Skin epidermis (tissue), 12 donors: Measurements from ENCODE around the gene ITFG2.
"Not testable (repeated sequence)": the region's sequence is repeated elsewhere in the genome, so short reads cannot be mapped to it uniquely, and the experiment has no call there.

Experiments used
- H3K27ac ChIP-seq, 21 experiments: fragments of 200-600 bp; sonication (generic) in 11 of 21; one replicate each; pipeline ENCODE4 v1.5.0; 2020; ENCODE audit warnings: mild to moderate bottlenecking in 3 of 21, inconsistent platforms in 2 of 21, moderate library complexity in 2 of 21
- H3K4me3 ChIP-seq, 7 experiments: fragments of 200-600 bp; sonication (generic) in 2 of 7; one replicate each; pipeline ENCODE4 v1.5.0; 2020; ENCODE audit warnings: inconsistent platforms in 2 of 7, mild to moderate bottlenecking in 2 of 7, moderate library complexity in 1 of 7

The ITFG2 gene

DNA sequence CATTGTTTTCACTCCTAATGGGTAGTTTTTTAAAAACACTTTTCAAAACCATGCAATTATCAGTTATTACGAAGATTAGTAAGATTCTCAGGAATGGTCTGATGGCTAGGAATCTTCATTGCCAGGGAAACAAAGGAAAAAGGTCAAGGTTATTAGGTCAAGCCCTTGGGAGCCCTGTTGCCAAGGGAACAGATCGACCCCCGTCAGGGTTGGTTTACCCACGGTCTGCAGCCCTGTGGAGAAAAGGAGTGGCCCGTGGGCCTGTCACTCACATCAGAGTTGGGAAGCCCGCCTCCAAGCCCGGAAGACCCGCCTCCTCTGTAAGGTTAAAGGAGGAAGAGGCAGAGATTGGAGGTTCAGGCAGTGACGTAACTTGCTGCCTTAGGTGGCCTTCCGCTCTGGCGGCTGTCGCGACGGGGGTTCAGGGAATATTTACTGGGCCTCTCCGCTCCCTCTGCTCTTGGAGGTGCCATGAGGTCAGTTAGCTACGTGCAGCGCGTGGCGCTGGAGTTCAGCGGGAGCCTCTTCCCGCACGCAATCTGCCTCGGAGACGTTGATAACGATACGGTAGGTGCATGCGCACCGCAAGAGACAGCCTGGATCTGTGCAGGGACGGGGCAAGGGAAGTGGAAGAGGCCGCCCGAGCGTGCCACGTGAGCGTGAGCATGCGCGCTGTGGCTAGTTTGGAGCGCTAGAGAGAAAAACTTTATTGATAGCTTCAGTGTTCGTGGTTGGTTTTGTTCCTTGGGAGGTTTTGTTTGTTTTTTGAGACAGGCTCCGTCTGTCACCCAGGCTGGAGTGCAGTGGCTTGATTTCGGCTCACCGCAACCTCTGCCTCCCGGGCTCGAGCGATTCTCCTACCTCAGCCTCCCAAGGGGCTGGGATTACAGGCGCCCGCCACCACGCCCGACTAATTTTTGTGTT is at the start of gene ITFG2:
Gene ITFG2, plus strand, starts transcription at position 379 of the 924 bp plus-strand sequence. Its CDS starts 93 bp downstream, at position 472.
- peak within 1 kb of the TSS; percentile 52 to 76 (median 62) for H3K4me3 ChIP-seq
- peak within 1 kb of the TSS; percentile 32 to 99 (median 90) for H3K27ac ChIP-seq

DNA sequence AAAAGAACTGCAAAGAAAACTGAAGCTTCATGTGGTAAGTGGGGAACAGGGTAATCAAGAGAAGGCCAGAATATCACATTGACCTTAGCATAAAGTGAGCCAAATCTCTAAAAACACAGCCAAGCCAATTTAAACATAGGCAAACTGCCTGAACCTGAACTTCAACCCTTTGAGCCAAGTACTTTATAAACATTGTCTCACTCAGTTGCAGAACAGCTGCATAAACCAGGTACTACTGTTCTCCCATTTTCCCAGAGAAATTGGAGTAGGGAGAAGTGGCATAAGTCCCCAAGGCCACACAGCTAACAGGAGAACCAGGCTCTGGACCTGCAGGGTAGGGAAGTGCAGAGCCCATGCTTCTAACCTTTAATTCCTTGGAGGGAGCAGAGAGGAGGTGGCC is 48.1 kb upstream of the ITFG2 start:
- Histone ChIP-seq H3K27ac (no peak overlapping the region), H3K4me3 (no peak overlapping the region)

DNA sequence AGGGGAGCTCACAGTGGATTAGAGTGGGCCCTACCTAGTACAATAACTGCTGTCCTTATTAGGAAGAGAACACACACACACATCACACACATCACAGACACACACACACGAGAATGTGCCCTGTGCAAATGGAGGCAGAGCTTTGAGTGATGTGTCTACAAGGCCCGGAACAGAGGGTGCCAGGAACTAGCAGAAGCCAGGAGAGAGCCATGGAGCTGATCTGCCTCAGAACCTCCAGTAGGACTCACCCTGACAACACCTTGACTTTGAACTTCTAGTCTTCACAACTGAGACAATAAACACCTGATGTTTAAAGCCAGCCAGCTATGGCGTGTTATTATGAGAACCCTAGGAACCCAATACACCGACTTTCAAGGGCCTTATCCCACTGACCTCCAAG is 47.4 kb upstream of the ITFG2 start:
- no peak overlapping the region for H3K27ac ChIP-seq

DNA sequence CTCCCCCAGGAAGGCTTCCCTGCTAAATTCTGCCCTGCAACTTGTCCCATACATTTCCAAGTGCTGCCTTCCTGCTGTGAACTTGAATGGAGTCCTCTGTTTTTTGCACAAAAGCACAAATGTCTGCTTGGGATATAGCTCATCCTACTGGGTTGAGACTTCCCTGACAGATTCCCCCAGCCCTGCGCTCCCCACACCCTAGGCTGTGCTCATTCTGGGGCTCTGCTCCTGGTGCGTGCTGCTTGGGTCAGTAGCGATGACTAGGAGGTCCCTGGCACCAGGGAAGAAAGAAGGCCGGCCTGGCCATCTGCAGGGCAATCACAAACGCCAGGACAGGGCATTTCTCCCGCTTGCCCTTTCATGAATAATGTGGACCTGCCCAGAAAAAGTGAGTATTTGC is 46.9 kb upstream of the ITFG2 start:
- Histone ChIP-seq H3K4me3 (no peak overlapping the region), H3K27ac (no peak overlapping the region)

More for the DNA sequence above, 47.4 kb upstream of the ITFG2 start:
- H3K4me3 ChIP-seq: no peak overlapping the region

DNA sequence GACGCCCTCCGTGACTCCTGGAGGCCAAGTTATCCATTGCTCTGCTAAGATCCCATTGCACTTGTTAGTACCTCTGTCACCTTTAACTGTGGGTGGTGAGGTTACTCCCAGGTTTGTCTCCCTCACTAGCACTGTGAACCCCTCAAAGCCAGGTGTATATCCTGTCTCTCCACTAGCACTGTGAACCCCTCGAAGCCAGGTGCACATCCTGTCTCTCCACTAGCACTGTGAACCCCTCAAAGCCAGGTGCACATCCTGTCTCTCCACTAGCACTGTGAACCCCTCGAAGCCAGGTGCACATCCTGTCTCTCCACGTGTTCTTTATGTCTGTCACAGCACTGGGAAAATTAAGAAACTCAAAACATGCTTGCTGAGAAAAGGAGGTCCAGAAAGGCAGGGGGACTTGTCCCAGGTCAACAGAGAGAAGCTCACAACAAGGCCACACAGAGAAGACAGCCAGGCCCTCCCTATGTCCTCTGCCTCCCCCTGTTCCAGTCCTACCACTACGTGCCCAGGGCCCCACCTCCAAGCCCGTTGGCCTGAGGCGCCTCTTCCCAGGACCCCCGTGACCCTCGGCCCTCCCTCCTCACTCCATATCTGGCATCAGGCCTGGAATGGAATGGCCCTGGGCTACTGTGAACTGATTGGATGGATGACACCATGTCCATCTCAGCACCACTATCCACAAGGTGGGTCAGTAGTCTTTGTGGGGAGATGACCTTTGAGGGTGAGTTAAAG is 44.1 kb upstream of the ITFG2 start:
- H3K4me3 ChIP-seq: no peak overlapping the region
- H3K27ac ChIP-seq: no peak overlapping the region

DNA sequence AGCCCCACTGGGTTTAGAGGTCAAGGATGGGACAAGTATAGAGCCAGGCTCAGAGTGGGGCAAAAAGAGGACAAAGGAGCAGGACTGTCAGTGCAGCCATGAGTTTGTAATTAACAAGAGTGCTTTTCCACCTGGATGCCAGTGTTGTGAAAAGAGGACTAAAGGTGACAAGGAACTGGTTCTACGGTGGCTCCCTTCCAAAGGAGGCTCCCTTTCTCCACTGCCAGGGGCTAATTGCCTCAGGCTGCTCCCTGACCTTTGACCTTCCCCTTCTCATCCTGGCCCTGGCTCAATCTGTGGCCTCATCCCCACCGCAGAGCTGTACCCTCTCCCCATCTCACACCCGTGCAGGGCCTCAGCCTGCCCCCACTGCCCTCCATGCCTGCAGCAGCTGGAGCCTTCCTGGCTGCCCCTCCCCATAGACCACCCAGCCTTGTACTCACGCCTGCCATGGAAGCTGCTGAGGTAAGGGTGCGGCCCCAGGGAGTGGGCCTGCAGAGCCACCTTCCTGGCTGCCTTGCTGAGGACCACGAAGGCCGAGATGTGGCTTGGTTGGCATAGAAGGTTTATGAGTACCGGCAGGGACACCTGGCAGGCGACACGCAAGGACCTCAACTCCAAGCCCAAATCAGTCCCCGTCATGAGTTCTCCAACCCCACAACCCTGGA is 42.5 kb upstream of the ITFG2 start:
- Histone ChIP-seq H3K4me3 (no peak overlapping the region), H3K27ac (no peak overlapping the region)

DNA sequence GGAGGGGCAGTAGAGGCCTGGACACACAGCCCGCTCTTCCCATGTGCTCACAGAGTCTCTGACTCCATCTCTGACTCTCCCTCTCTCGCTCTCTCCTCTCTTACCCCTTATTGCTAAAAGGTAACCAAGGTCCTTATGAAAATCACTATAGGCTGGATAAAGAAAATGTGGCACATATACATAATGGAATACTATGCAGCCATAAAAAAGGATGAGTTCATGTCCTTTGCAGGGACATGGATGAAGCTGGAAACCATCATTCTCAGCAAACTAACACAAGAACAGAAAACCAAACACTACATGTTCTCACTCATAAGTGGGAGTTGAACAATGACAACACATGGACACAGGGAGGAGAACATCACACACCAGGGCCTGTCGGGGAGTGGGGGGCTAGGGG is 41.9 kb upstream of the ITFG2 start:
- not testable (repeated sequence) for H3K27ac ChIP-seq, H3K4me3 ChIP-seq

DNA sequence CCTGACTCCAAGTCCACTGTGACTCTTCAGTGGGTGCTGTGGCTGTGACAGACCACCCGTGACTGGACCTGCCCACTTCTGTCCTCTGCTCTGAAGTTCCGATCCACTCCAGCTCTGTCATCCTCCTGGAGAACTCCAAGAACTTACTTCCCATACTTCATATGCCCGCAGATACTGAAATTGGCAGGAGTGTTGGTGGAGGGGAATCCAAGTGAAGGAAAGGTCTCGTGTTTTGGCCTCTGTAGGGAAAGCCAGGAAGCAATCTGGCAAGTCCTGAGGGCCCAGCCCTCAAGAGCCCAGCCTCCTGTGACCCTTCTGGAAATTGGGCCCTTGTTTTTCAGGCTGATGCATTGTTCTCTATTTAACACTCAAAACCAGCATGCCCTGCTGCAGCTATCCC is 40.1 kb upstream of the ITFG2 start:
- Histone ChIP-seq H3K4me3 (no peak overlapping the region), H3K27ac (no peak overlapping the region)

DNA sequence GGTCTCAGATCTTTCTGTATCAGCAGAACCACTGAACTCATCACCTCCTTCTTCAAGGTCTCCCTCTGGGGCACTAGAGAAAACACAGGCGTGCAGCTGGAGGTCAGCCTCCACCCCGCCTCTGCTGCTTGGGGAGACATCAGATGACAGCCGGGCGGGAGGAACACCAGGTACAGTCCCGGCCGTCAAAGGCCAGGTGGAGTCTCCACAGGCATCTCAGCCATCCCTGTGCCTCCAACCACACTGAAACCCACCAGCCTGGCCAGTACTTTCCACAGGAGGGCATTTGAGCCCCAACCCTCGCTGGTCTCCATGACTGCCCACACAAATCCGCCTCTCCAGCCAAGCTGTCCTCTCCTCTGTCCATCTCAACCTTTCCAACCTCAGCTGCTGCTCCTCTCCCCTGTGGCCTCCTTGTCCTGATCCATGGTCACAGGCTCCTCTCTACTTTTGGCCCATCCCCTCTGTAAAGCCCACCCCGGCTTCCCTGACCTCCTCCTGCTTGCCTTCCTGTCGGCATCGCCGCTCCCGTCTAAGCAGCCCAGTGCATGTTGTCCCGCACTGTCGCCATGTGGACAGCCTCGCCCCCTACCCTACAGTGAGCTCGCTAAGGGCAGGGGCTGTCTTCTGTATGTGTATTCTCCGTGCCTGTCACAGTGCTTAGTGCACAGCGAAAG is 39.1 kb upstream of the ITFG2 start:
- H3K27ac ChIP-seq: no peak overlapping the region

DNA sequence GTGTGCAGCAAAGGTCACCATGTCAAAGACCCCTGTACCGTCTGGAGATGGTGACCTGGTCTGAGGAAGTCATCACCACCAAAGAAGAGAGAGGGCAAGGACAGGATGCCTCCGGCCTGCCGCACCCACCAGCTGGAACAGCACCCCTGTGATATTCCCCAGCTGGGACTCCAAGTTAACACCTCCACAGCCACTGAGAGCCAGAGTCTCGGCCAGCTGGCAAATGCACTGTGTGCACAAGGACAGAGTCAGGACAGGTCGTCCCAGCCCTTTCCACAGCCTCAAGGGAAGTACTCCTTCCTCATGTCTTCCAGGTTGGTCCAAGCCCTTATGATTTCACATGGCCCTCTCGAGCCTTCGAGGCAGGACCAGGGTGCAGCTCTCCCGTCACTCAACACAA is 37.0 kb upstream of the ITFG2 start:
- H3K27ac ChIP-seq: no peak overlapping the region
- no peak overlapping the region for H3K4me3 ChIP-seq

More for the DNA sequence above, 39.1 kb upstream of the ITFG2 start:
- no peak overlapping the region for H3K4me3 ChIP-seq

DNA sequence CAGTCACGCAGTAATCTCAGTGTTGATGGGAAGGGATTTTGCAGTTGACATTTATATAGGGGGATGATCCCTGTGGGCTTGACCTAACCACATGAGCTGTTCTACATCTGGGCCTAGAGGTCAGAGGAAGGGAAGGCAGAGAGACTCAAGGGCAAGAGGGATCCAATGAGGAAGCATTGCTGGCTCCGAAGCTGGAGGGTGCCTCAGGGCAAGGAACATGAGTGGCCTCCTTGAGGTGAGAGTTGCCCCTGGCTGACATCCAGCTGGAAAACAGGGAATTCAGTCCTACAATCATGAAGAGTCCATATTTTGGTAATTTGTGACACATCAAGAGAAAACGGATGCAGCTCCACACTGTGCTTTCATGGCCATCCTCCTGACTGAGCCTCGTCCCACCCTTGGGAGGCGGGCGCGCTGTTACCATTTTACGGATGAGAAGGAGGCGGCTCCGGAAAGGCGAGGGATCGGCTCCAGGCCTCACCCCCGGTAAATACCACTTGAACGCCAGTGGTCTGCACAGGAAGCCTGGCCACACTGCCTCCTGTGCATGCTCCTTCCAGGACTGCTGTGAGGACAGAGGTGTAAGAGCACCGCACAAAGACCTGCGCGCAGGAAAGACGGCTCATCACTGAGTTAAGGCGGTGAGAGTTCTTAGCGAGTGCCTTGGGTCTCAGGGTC is 36.2 kb upstream of the ITFG2 start:
- H3K27ac ChIP-seq: no peak overlapping the region
- no peak overlapping the region for H3K4me3 ChIP-seq

DNA sequence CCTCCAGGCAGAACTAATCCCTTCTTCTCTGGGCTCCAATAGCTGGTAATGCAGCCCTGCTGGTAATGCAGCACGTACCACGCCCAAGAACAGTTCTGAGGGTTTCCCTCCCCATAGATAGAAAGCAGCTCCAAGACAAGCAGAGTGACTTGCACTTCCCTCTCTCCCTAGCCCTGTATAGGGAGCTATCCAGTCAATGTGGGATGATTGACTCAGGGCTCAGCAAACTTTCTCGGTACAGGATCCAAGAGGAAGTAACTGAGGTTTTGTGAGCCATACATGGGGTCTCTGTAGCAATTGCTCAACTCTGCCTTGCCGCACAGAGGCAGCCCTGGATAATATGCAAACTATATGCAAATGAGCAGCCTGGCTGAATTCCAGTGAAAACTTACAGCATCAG is 33.2 kb upstream of the ITFG2 start:
- no peak overlapping the region for H3K27ac ChIP-seq
- H3K4me3 ChIP-seq: no peak overlapping the region

DNA sequence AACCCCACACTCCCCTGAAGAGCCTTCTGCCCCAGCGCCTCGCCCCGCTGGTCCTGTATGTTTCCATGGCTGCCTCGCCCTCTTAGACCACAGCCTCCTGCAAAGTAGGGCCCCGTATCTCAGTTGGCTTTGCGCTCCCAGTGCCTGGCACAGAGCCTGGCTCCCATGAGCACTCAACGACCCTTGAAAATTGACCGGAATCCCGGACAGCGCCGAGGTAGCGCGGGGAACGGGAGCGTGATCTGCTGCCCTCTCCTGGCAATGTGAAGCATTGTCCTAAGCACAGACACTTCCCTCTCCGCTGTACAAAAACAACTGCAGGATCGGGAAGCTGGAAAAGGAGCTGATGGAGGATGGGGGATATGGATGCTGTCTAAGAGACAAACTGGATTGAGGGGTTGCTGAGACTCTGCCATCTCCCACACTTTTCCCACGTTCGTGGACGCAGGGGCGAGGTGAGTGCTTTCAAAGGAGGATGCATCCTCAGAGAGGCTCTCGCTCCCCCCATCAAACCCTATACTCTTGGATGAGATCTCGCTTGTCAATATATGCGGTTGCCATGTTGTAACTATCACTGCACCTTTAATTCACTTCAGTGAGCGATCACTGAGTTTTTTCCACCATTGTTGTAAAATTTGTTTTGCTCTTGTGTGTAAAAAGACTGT is 28.4 kb upstream of the ITFG2 start:
- Histone ChIP-seq H3K4me3 (peak overlapping the region in 2 of 7 experiments; percentile 12 to 19), H3K27ac (no peak overlapping the region)

DNA sequence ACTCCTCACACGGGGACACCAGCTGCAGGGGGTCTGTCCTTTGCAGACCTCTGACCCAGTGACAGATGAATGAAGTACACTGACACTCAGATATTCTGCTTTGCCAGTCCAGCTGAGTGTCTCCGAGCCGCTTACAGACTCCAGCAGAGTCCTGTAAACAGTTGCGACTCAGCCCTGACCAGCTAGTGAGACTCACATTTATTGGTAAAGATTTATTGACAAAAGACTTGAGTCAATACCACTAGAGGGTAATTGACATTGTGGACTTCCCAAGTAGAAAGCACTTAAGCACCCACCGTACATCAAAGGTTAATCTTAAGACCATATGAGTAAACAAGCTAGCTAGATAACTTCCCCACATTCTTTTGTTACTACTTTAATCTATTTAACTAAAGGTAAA is 27.5 kb upstream of the ITFG2 start:
- Histone ChIP-seq H3K27ac (no peak overlapping the region), H3K4me3 (no peak overlapping the region)

DNA sequence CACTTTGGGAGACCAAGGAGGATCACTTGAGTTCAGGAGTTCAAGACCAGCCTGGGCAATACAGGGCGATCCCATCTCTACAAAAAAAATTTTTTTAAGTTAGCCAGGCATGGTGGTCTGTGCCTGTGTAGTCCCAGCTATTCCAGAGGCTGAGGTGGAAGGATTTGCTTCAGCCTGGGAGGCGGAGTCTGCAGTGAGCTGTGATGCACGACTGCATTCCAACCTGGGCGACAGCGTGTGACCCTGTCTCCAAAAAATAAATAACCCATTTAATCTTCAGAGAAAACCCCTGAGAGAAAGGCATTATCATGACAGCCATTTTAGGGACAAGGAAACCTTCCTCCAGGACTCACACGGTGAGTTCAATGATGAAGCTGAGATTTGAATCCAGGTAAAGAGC is 21.4 kb upstream of the ITFG2 start:
- H3K4me3 ChIP-seq: no peak overlapping the region
- H3K27ac ChIP-seq: no peak overlapping the region

DNA sequence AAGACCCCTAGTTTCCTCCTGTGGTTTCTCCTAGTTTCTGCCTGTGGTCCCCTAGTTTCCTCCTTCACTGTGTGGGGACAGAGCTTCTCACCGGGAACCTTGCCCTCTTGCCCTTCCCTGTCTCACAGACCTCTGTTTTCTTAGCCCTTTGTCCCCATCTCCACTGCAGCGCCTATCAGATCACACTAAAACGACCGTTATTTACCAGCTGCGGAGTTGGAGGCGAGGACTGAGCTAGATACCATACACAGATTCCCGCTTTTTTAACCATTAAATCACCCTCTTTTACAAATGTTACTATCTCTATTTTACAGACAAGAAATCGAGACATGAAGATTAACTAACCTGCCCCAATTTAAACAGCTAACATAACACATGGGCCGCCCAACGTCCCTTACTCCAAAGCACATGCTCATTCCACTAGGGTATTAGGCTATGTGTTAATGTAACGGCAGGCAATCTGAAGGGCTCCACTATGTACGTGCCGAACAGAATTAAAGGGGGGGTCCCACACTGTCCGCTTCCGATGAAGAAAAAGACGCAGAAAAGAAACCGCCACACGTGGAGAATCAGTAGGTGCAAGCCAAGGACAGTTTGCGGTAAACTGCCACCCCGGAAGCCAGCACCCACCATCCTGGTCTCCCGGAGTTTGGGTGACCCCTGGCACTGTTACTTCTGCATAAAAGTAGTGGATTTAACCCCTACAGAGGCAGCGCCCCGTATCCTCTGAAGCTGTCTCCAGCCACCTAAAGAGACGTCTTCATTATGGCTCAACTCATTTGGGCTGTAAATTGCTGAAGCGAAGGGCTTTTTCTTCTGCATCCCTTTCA is 19.6 kb upstream of the ITFG2 start:
- Histone ChIP-seq H3K4me3 (no peak overlapping the region), H3K27ac (no peak overlapping the region)

DNA sequence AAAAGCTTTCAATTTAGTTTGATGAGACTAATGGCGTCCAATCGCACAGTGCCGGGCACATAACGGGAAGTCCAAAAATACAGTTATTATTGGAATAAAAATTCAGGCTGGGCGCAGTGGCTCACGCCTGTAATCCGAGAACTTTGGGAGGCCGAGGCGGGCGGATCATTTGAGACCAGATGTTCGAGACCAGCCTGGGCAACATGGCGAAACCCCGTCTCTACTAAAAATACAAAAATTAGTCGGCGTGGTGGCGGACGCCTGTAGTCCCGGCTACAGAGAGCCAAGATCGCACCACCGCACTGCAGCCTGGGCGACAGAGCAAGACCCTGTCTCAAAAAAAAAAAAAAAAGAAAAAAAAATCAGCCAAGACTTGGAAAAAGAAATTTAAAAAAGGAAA is 18.9 kb upstream of the ITFG2 start:
- Histone ChIP-seq H3K27ac (no peak overlapping the region), H3K4me3 (no peak overlapping the region)

DNA sequence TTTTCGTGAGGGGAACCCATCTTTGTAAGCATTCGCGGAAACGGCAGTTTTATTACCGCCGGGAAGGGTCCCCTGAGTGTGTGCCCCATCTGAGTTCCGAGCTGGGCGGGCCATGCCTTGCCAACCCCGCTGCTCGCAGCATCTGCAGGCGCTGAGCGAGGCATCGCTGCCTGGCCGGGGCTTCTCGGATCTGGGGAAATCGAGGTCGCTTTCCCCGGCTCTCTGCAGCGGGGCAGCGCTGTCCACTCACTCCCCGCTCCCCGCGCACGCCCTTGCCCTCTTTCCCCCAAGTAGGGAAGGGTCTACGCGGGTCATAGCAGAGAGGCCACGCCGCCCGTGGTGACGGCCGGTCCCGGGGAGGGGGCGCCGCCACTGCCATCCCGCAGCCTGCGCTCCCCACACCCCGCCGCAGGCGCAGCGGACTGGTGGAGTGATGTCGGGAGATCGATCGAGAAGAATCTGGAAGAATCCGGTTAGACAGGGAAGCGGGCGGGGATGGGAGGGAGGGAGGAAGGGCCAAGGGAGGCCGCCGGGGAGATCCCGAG is 18.2 kb upstream of the ITFG2 start:
- Histone ChIP-seq H3K4me3 (peak overlapping the region; percentile 67 to 93 (median 84)), H3K27ac (peak overlapping the region in 16 of 21 experiments; percentile 17 to 88 (median 66))
